MM.1S (cell line): ENCODE data around the gene GCK.

ENCODE experiments used
- DNase-seq: peaks from one replicate; pipeline ENCODE4 v3.0.0-alpha.2; 2015
- H2AFZ ChIP-seq: fragments of 300-600 bp; sonication (generic); 2 replicates; pipeline ENCODE4 v1.6.0; 2016; ENCODE audit warnings: antibody characterized with exemption, low read length
- H3F3A ChIP-seq: fragments of 300-600 bp; sonication (generic); 2 replicates; pipeline ENCODE4 v1.6.1; 2016; ENCODE audit warnings: mild to moderate bottlenecking, antibody characterized with exemption, low read length, moderate library complexity, mixed read lengths; ENCODE audit not compliant: insufficient read depth
- H3K27ac ChIP-seq: fragments of 300-600 bp; sonication (generic); 2 replicates; pipeline ENCODE4 v1.5.1; 2016; ENCODE audit warnings: mild to moderate bottlenecking, low read length
- H3K27me3 ChIP-seq: fragments of 300-600 bp; sonication (generic); replicated peaks from 2 replicates; pipeline ENCODE4 v1.6.0; 2016; ENCODE audit warnings: low read length; ENCODE audit not compliant: insufficient read depth
- H3K36me3 ChIP-seq: fragments of 300-600 bp; sonication (generic); replicated peaks from 2 replicates; pipeline ENCODE4 v1.6.1; 2016; ENCODE audit warnings: mild to moderate bottlenecking, low read length, mixed read lengths; ENCODE audit not compliant: insufficient read depth
- H3K4me1 ChIP-seq: fragments of 300-600 bp; sonication (generic); 2 replicates; pipeline ENCODE4 v1.6.1; 2016; ENCODE audit warnings: low read length, mixed read lengths
- H3K4me2 ChIP-seq: fragments of 300-600 bp; sonication (generic); 2 replicates; pipeline ENCODE4 v1.6.0; 2016; ENCODE audit warnings: low read depth, low read length
- H3K4me3 ChIP-seq: fragments of 300-600 bp; sonication (generic); 2 replicates; pipeline ENCODE4 v1.5.1; 2016; ENCODE audit warnings: low read length, mixed read lengths
- H3K79me2 ChIP-seq: fragments of 300-600 bp; sonication (generic); 2 replicates; pipeline ENCODE4 v1.6.1; 2016; ENCODE audit warnings: mixed run types, low read length, mixed read lengths
- H3K9ac ChIP-seq: fragments of 300-600 bp; sonication (generic); 2 replicates; pipeline ENCODE4 v1.6.1; 2016; ENCODE audit warnings: low read length, mixed read lengths
- H3K9me2 ChIP-seq: fragments of 300-600 bp; sonication (generic); replicated peaks from 2 replicates; pipeline ENCODE4 v1.6.1; 2016; ENCODE audit warnings: mild to moderate bottlenecking, low read length, mixed read lengths; ENCODE audit not compliant: insufficient read depth
- H3K9me3 ChIP-seq: fragments of 300-600 bp; sonication (generic); replicated peaks from 2 replicates; pipeline ENCODE4 v1.6.1; 2016; ENCODE audit warnings: mild to moderate bottlenecking, low read length, mixed read lengths; ENCODE audit not compliant: insufficient read depth
- H4K20me1 ChIP-seq: fragments of 300-600 bp; sonication (generic); 2 replicates; pipeline ENCODE4 v1.6.1; 2016; ENCODE audit warnings: mild to moderate bottlenecking, low read length, moderate library complexity, mixed read lengths; ENCODE audit not compliant: insufficient read depth
- CTCF ChIP-seq: fragments of 300-600 bp; sonication (generic); IDR thresholded peaks from 2 replicates; pipeline ENCODE4 v1.5.1; 2016; ENCODE audit warnings: antibody characterized with exemption, low read length, mixed read lengths
- EZH2 ChIP-seq: fragments of 300-600 bp; sonication (generic); optimal IDR thresholded peaks from 2 replicates; pipeline ENCODE3; 2017; ENCODE audit warnings: low read depth, mild to moderate bottlenecking, antibody characterized with exemption, low read length, mixed read lengths
- EZH2phosphoT487 ChIP-seq: fragments of 300-600 bp; sonication (generic); IDR thresholded peaks from 2 replicates; pipeline ENCODE4 v1.6.1; 2018; ENCODE audit warnings: antibody characterized with exemption, low read length

GCK gene

GRCh38 chr7:44112231-44112996 lies 76.8 kb downstream of the GCK start:
- H3K4me3 ChIP-seq: no peak overlapping the region
- TF ChIP-seq EZH2phosphoT487 (no peak), CTCF (no peak), EZH2 (no peak)
- H3K79me2 ChIP-seq: no peaks in the 10 kb centered on the region
- no peak for DNase-seq
- no peaks in the 10 kb centered on the region for H3K27me3 ChIP-seq
- no peak overlapping the region for H2AFZ ChIP-seq
- no peak overlapping the region for H3K4me2 ChIP-seq
- no peaks in the 10 kb centered on the region for H3K4me1 ChIP-seq
- no peak overlapping the region for H3K9ac ChIP-seq
- H3K27ac ChIP-seq: no peak overlapping the region
- no peaks in the 10 kb centered on the region for H3K9me2 ChIP-seq
- H4K20me1 ChIP-seq: no peaks in the 10 kb centered on the region
- H3F3A ChIP-seq: no peaks in the 10 kb centered on the region
- H3K36me3 ChIP-seq: no peaks in the 10 kb centered on the region
- H3K9me3 ChIP-seq: no peaks in the 10 kb centered on the region

DNA sequence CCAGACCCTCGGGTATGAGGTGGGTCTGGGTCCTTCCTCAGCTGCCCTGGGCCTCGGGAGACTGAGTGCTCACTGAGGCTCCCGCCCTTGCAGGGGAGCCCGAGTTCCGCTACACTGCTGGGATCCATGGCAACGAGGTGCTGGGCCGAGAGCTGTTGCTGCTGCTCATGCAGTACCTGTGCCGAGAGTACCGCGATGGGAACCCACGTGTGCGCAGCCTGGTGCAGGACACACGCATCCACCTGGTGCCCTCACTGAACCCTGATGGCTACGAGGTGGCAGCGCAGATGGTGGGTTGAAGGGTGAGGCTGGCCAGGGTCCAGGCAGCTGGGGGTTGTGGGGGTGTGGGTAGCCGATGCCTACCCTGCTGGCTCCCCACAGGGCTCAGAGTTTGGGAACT lies 77.5 kb downstream of the GCK start:
- TF ChIP-seq EZH2 (no peak), CTCF (no peak), EZH2phosphoT487 (no peak)
- H3F3A ChIP-seq: no peaks in the 10 kb centered on the region
- H3K4me1 ChIP-seq: no peaks in the 10 kb centered on the region
- H3K9ac ChIP-seq: no peak overlapping the region
- no peak overlapping the region for H2AFZ ChIP-seq
- H3K36me3 ChIP-seq: no peaks in the 10 kb centered on the region
- H3K9me3 ChIP-seq: no peaks in the 10 kb centered on the region
- no peaks in the 10 kb centered on the region for H3K79me2 ChIP-seq
- H3K27me3 ChIP-seq: no peaks in the 10 kb centered on the region
- H3K27ac ChIP-seq: no peak overlapping the region
- no peaks in the 10 kb centered on the region for H4K20me1 ChIP-seq
- H3K9me2 ChIP-seq: no peaks in the 10 kb centered on the region
- no peak overlapping the region for H3K4me2 ChIP-seq
- DNase-seq: no peak
- no peak overlapping the region for H3K4me3 ChIP-seq

GRCh38 chr7:44110719-44111635 lies 78.3 kb downstream of the GCK start:
- Histone ChIP-seq H3K4me2 (no peak overlapping the region), H3K79me2 (no peaks in the 10 kb centered on the region), H3K4me3 (no peak overlapping the region), H3K27ac (no peak overlapping the region), H3K9me2 (no peaks in the 10 kb centered on the region), H3F3A (no peaks in the 10 kb centered on the region), H3K36me3 (no peaks in the 10 kb centered on the region), H2AFZ (no peak overlapping the region), H3K9ac (no peak overlapping the region), H3K27me3 (no peaks in the 10 kb centered on the region), H3K9me3 (no peaks in the 10 kb centered on the region), H4K20me1 (no peaks in the 10 kb centered on the region), H3K4me1 (no peaks in the 10 kb centered on the region)
- TF ChIP-seq CTCF: no peak
- TF ChIP-seq EZH2: no peak
- TF ChIP-seq EZH2phosphoT487: no peak
- DNase-seq: no peak
